ENCODE results near the gene PHKA2.

DNA sequence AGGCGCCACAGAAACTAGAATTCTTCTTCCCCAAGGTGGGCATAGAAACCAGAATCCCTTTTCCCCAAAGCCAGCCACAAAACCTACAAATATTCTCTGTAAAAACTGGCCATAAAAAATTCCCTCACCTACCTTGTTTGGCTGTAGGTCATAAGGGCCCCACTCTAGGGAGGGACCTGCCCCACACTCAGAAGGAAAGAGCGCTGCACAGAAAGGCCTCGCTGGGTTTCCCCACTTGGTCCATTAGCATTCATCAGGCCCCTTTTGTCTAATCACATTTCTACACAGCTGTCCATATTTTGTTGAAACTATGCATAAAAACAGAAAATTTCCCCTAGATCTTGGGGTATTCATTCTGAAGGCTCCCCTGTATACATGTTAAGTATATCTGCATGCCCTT, 54.1 kb downstream of the PHKA2 start:
- TF ChIP-seq, protein P1, sequence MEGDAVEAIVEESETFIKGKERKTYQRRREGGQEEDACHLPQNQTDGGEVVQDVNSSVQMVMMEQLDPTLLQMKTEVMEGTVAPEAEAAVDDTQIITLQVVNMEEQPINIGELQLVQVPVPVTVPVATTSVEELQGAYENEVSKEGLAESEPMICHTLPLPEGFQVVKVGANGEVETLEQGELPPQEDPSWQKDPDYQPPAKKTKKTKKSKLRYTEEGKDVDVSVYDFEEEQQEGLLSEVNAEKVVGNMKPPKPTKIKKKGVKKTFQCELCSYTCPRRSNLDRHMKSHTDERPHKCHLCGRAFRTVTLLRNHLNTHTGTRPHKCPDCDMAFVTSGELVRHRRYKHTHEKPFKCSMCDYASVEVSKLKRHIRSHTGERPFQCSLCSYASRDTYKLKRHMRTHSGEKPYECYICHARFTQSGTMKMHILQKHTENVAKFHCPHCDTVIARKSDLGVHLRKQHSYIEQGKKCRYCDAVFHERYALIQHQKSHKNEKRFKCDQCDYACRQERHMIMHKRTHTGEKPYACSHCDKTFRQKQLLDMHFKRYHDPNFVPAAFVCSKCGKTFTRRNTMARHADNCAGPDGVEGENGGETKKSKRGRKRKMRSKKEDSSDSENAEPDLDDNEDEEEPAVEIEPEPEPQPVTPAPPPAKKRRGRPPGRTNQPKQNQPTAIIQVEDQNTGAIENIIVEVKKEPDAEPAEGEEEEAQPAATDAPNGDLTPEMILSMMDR (IDR thresholded peaks at IDR 0.05), result no peak
- TF ChIP-seq POLR2A (IDR thresholded peaks at IDR 0.05), result no peak
- no peak for TF ChIP-seq POLR2AphosphoS5 (IDR thresholded peaks at IDR 0.05)
- TF ChIP-seq EP300 (IDR thresholded peaks at IDR 0.05), result no peak

Measured in suprapubic skin (tissue), 4 donors.